Left lobe of liver (tissue), 1 donor: Measurements from ENCODE around the gene GNAI2. TPM values are rescaled to one million over a fixed set of nuclear protein-coding genes. Genes with fewer than 3 reads are reported as not detected.

Source experiments
- total RNA-seq: library from RNA; stranded (reverse); gene quantifications from one replicate; pipeline ENCODE4 v1.2.1, GENCODE V29; 2021
- donor health status: DM: no; HTN: yes; CAD: no.

The GNAI2 gene
- total RNA-seq, 1 donor from 2014 or later, result 115 TPM

Other genes with a start within 250 kb of the GNAI2 start
- gene RBM5, start 147.3 kb upstream of the GNAI2 start, total RNA-seq, result 50.9 TPM
- 4.0 TPM for gene SEMA3F, start 80.9 kb upstream of the GNAI2 start, total RNA-seq
- gene GNAT1, start 44.6 kb upstream of the GNAI2 start, total RNA-seq, result 0.08 TPM
- gene SLC38A3, start 30.9 kb upstream of the GNAI2 start, total RNA-seq, result 242 TPM
- 5.7 TPM for gene SEMA3B, start 32.9 kb downstream of the GNAI2 start, total RNA-seq
- gene LSMEM2, start 42.9 kb downstream of the GNAI2 start, total RNA-seq, result not detected
- gene IFRD2, start 56.2 kb downstream of the GNAI2 start, total RNA-seq, result 63.8 TPM
- 2.9 TPM for gene HYAL3, start 63.2 kb downstream of the GNAI2 start, total RNA-seq
- gene NAA80, start 63.2 kb downstream of the GNAI2 start, total RNA-seq, result 4.9 TPM
- 140 TPM for gene HYAL1, start 67.4 kb downstream of the GNAI2 start, total RNA-seq
- gene HYAL2, start 86.5 kb downstream of the GNAI2 start, total RNA-seq, result 21.6 TPM
- 15.0 TPM for gene TUSC2, start 92.0 kb downstream of the GNAI2 start, total RNA-seq
- gene RASSF1, start 104.6 kb downstream of the GNAI2 start, total RNA-seq, result 6.4 TPM
- gene ZMYND10, start 109.5 kb downstream of the GNAI2 start, total RNA-seq, result 1.7 TPM
- 15.6 TPM for gene NPRL2, start 114.6 kb downstream of the GNAI2 start, total RNA-seq
- gene CYB561D2, start 114.7 kb downstream of the GNAI2 start, total RNA-seq, result 17.9 TPM
- 18.7 TPM for gene TMEM115, start 123.3 kb downstream of the GNAI2 start, total RNA-seq